Measurements from ENCODE around the gene HS3ST4.

- TF ChIP-seq POLR2A (IDR thresholded peaks at IDR 0.05) (no peak), CTCF (IDR thresholded peaks at IDR 0.05) (no peak), POLR2AphosphoS5 (IDR thresholded peaks at IDR 0.05) (no peak)
These were observed 214.1 kb downstream of the HS3ST4 start for GRCh38 chr16:25905810-25906209.
